A549 treated with Hydrocortisone at 1 μM for 4 hours (cell line): Measurements from ENCODE around the gene AHCYL1. TPM values are rescaled to one million over a fixed set of nuclear protein-coding genes. Genes with fewer than 3 reads are reported as not detected.

Experiments used
- total RNA-seq: library from RNA; stranded (reverse); fragments of 200-300 nt; extraction: Qiagen RNA extraction; gene quantifications from 5 replicates; pipeline ENCODE4 v1.2.3, GENCODE V29; 2022

Gene AHCYL1
- total RNA-seq = 43.6 to 52.5 TPM (median 51.6 TPM) in 5 replicates

GRCh38 chr1:109984456-109985246 lies at the start of gene AHCYL1:
Gene AHCYL1 (plus strand): TSS chr1:109984765. CDS start chr1:109985053, 288 bp downstream.

GRCh38 chr1:110034451-110035235 lies 50.1 kb downstream of the AHCYL1 start, which contains the start of gene STRIP1:
Gene STRIP1 (plus strand): TSS chr1:110034624. CDS start chr1:110034638, 14 bp downstream.

GRCh38 chr1:110070671-110071242 lies 86.2 kb downstream of the AHCYL1 start, which contains the start of gene ALX3:
Gene ALX3 (minus strand): TSS chr1:110070672. CDS start chr1:110070612, 60 bp downstream.

Other genes with a start within 250 kb of the AHCYL1 start
- gene GSTM3, start 243.7 kb upstream of the AHCYL1 start, total RNA-seq = 22.0 to 26.7 TPM (median 24.5 TPM) in 5 replicates
- gene EPS8L3, start 220.8 kb upstream of the AHCYL1 start, total RNA-seq = 0.67 to 1.7 TPM (median 0.97 TPM) in 5 replicates
- 16.7 to 17.9 TPM (median 17.0 TPM) in 5 replicates for gene CSF1, start 73.9 kb upstream of the AHCYL1 start, total RNA-seq
- 11.4 to 13.0 TPM (median 12.5 TPM) in 5 replicates for gene STRIP1, start 49.9 kb downstream of the AHCYL1 start, total RNA-seq
- not detected in 5 replicates for gene ALX3, start 85.9 kb downstream of the AHCYL1 start, total RNA-seq
- gene UBL4B, start 127.7 kb downstream of the AHCYL1 start, total RNA-seq = not detected in 5 replicates
- 4.7 to 6.0 TPM (median 5.2 TPM) in 5 replicates for gene SLC6A17, start 165.7 kb downstream of the AHCYL1 start, total RNA-seq
- 3.0 to 3.9 TPM (median 3.8 TPM) in 5 replicates for gene KCNC4, start 225.5 kb downstream of the AHCYL1 start, total RNA-seq